Lung (tissue), 12 donors: ENCODE results near the gene ZNF747. TPM values are rescaled to one million over a fixed set of nuclear protein-coding genes. Genes with fewer than 3 reads are reported as not detected.

Source experiments
- ATAC-seq: fragments of 200-7000 bp; cut with Tn5 transposase; one replicate; pipeline ENCODE4 v1.9.1; 2020; ENCODE audit warnings: moderate number of reproducible peaks; ENCODE audit not compliant: insufficient read depth, low FRiP score
- DNase-seq, 3 donors: peaks; one replicate each; pipeline ENCODE4 v3.0.0-alpha.2; 2013 to 2017
- H3K27ac ChIP-seq, 2 donors: one replicate each; pipeline ENCODE4 v1.5.1; 2013; ENCODE audit warnings: mild to moderate bottlenecking in 2 of 2, moderate library complexity in 2 of 2, control low read depth in 1 of 2, inconsistent platforms in 1 of 2, low read depth in 1 of 2, low read length in 1 of 2
- H3K27me3 ChIP-seq, 3 donors: one replicate each; pipeline ENCODE4 v1.5.1; 2013; ENCODE audit warnings: low read length in 2 of 3; ENCODE audit not compliant: control insufficient read depth in 3 of 3, insufficient read depth in 3 of 3
- H3K36me3 ChIP-seq, 4 donors: one replicate each; pipeline ENCODE4 v1.5.1; 2013; ENCODE audit warnings: low read length in 4 of 4, mild to moderate bottlenecking in 1 of 4, moderate library complexity in 1 of 4; ENCODE audit not compliant: control insufficient read depth in 4 of 4, insufficient read depth in 4 of 4
- H3K4me1 ChIP-seq, 5 donors: one replicate each; pipeline ENCODE4 v1.5.1; 2013; ENCODE audit warnings: low read length in 5 of 5, mild to moderate bottlenecking in 2 of 5, moderate library complexity in 1 of 5; ENCODE audit not compliant: control insufficient read depth in 5 of 5, insufficient read depth in 5 of 5
- H3K4me3 ChIP-seq: one replicate; pipeline ENCODE4 v1.5.1; 2013; ENCODE audit warnings: mild to moderate bottlenecking, control low read depth, moderate library complexity
- H3K9ac ChIP-seq, 2 donors: one replicate each; pipeline ENCODE4 v1.5.1; 2013; ENCODE audit warnings: low read length in 2 of 2, control low read depth in 1 of 2; ENCODE audit not compliant: insufficient read depth in 1 of 2
- H3K9me3 ChIP-seq, 4 donors: one replicate each; pipeline ENCODE4 v1.5.1; 2013; ENCODE audit warnings: low read length in 3 of 4, mild to moderate bottlenecking in 1 of 4, moderate library complexity in 1 of 4; ENCODE audit not compliant: control insufficient read depth in 4 of 4, insufficient read depth in 3 of 4
- WGBS, 2 donors: extraction: QIAGEN DNeasy Blood & Tissue Kit; methylation state at CpG; one replicate each; pipeline ENCODE4 v1.1.7; 2013; 5-methylcytosine and 5-hydroxymethylcytosine counted together
- polyA plus RNA-seq, 2 donors: library from polyadenylated mRNA; stranded (reverse); fragments of 200-250 nt; gene quantifications; one replicate each; pipeline ENCODE4 v1.2.1, GENCODE V29; 2013
- total RNA-seq, 2 donors: library from RNA; depleted of rRNA in 1 of 2; stranded (reverse); fragments of >200 nt in 1 of 2; gene quantifications; one replicate each; pipeline ENCODE4 v1.2.1, GENCODE V29; 2014 to 2021
- TF ChIP-seq, protein P1 (sequence below): IDR thresholded peaks from 2 replicates; pipeline ENCODE4 v1.5.1; 2012; ENCODE audit warnings: mild to moderate bottlenecking; ENCODE audit errors: control extremely low read depth, extremely low read depth
- donor health status: control.
- donor health status: control.
- donor health status: Bipolar disorder and iron deficiency.
- donor health status: healthy.
- donor health status: DM: yes; HTN: yes; CAD: no.

ZNF747 gene
- total and polyA plus RNA-seq, 4 donors: 7.1 to 11.7 (median 9.2) TPM

DNA sequence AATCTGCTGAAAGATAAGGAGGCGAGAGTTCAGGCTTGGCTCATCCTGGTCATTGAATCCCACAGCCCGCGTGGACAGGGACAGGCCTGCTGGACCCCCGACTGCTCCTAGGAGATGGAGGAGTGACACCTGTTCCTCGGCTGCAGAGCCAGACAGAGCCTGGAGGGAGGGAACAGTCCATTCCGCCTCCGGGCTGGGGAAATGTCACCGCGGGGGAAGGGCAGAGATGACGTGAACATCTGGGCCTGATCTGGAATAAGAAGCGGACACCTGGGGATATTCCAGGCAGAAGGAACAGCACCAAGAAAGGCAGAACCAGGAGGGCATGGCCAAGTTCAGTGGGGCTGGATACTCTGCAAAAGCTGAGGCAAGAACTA, 1.5 kb downstream of the ZNF747 start:
- WGBS, 2 donors: 86 to 88% methylated on average over 11 of the region's 11 CpGs
- H3K27ac ChIP-seq: no peak overlapping the region
- H3K4me3 ChIP-seq: no peak overlapping the region
- no peak for DNase-seq
- no peak overlapping the region for H3K9ac ChIP-seq
- TF ChIP-seq, protein P1, sequence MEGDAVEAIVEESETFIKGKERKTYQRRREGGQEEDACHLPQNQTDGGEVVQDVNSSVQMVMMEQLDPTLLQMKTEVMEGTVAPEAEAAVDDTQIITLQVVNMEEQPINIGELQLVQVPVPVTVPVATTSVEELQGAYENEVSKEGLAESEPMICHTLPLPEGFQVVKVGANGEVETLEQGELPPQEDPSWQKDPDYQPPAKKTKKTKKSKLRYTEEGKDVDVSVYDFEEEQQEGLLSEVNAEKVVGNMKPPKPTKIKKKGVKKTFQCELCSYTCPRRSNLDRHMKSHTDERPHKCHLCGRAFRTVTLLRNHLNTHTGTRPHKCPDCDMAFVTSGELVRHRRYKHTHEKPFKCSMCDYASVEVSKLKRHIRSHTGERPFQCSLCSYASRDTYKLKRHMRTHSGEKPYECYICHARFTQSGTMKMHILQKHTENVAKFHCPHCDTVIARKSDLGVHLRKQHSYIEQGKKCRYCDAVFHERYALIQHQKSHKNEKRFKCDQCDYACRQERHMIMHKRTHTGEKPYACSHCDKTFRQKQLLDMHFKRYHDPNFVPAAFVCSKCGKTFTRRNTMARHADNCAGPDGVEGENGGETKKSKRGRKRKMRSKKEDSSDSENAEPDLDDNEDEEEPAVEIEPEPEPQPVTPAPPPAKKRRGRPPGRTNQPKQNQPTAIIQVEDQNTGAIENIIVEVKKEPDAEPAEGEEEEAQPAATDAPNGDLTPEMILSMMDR: no peak
- H3K27me3 ChIP-seq: no peaks in the 10 kb centered on the region
- peaks cover 0 to 25% (median under 1%) of the 10 kb centered on the region in 5 donors for H3K4me1 ChIP-seq
- ATAC-seq: no peak
- no peaks in the 10 kb centered on the region for H3K9me3 ChIP-seq
- H3K36me3 ChIP-seq: peaks cover 0 to 10% (median 3%) of the 10 kb centered on the region in 4 donors

DNA sequence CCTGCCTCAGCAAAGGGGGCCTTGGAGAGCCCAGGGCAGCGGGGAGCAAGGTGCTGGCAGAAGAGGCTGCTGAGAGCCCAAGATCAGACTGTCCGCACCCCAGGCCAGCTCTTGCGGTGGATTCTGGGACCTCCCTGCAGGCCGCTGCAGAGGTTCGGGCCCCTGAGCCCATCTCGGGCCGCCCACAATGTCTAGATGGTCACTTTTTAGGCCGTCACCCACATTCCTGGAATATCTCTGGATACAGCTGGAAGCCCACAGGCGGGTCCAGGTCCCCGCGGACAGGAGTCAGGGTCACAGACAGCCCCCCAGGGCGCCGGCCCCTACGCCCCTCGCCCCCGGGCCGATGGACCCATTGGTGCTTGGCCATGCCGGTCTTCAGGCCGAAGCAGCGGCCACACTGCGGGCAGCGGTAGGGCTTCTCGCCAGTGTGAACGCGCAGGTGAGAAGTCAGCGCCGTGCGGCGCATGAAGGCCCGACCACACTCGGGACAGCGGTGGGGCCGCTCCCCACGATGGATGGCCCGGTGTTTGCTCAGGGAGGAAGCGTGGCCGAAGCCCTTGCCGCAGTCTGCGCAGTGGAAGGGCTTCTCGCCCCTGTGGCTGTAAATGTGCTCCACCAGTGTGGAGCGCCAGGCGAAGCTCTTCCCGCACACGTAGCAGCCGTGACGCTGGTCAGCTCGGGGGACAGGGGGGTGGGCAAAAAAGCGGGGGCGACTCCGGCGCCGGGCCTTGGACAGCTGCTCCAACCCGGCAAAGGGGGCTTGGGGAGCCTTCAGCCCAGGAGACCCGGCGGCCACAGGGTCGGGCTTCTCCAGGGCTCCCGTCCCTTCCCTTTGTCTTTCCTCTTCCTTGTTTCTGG, 2.1 kb downstream of the ZNF747 start:
- H3K27ac ChIP-seq: no peak overlapping the region
- DNase-seq (no peak), ATAC-seq (no peak)
- no peaks in the 10 kb centered on the region for H3K9me3 ChIP-seq
- 95 to 96% methylated on average over 55 to 57 of the region's 57 CpGs for WGBS, 2 donors
- H3K9ac ChIP-seq: no peak overlapping the region
- H3K27me3 ChIP-seq: no peaks in the 10 kb centered on the region
- peaks cover 0 to 31% (median 6%) of the 10 kb centered on the region in 5 donors for H3K4me1 ChIP-seq
- TF ChIP-seq, protein P1: no peak
- no peak overlapping the region for H3K4me3 ChIP-seq
- peaks cover 0 to 10% (median 3%) of the 10 kb centered on the region in 4 donors for H3K36me3 ChIP-seq

DNA sequence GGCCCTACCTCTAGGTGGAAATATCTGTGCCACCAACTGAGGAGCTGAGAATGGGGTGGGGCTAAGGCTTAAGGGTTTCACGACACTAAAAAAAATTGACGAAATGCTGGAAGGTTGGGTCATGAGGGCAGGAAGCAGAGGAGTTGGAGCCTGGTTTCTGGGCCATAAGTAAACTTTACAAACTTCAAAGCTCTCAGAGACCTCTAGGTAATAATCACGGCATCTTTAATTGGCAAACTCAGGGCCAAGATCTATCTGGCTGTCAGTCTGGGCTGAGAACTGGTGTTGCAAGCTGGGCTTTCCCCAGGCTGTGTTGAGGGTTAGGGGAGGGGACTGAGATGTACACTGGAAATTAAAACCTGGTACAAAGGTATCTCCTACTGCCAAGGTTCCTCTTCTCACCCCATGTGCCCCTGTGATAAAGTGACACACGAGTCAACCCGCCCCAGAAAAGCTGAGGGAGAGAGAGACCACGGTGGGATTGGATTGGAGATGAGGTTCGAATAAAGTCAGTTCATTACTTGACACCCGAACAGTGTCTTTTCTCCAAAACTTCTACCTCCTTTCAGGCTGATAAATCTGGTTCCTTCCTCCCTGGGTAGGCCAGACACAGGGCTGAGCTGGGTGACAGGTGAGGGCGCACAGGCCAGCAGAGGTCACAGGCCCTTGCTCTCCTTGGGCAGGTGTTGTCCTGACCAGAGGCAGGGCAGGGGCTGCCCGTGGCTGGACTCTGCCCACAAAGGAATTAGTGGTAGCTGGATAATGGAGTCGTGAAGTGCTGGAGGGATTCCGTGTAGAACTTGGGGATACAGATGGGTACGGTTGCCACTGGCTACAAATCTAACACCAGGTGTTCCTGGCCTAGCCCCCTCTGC, 4.3 kb downstream of the ZNF747 start:
- Histone ChIP-seq H3K27ac (peak overlapping the region in 1 of 2 donors; percentile 12), H3K9me3 (no peaks in the 10 kb centered on the region), H3K4me3 (no peak overlapping the region), H3K4me1 (peaks cover 0 to 29% (median 8%) of the 10 kb centered on the region in 5 donors), H3K36me3 (peaks cover 0 to 10% (median 3%) of the 10 kb centered on the region in 4 donors), H3K9ac (no peak overlapping the region), H3K27me3 (no peaks in the 10 kb centered on the region)
- DNase-seq: no peak
- no peak for ATAC-seq
- 78 to 85% methylated on average over 13 of the region's 13 CpGs for WGBS, 2 donors
- TF ChIP-seq, protein P1: no peak
